G401 (cell line): ENCODE data around the gene IPO13. TPM values are rescaled to one million over a fixed set of nuclear protein-coding genes. Genes with fewer than 3 reads are reported as not detected.
A peak's percentile ranks its signal among the peaks of the same experiment; 100 is the strongest.

ENCODE experiments used
- DNase-seq: peaks from one replicate; pipeline ENCODE4 v3.0.0-alpha.2; 2015; ENCODE audit warnings: low spot score
- in situ Hi-C: cut with HindIII; loops from 2 replicates; pipeline ENCODE4 v1.10.0; 2016; ENCODE audit warnings: low sequenced_read_pairs, mixed read lengths
- total RNA-seq: library from RNA; depleted of rRNA; stranded (reverse); fragments of >200 nt; shearing (Covaris generic); gene quantifications from 2 replicates; pipeline ENCODE4 v1.2.3, GENCODE V29; 2014; rRNA removed

The IPO13 gene
- 15.9 and 22.6 TPM in 2 replicates for total RNA-seq

- peak; percentile 95 for DNase-seq
- in situ Hi-C loops, result no loop called here
Measured at GRCh38 chr1:43946236-43947060, at the start of gene IPO13. IPO13 (plus strand) TSS chr1:43946950; CDS start chr1:43947601, 651 bp downstream.

- no peak for DNase-seq
- in situ Hi-C loops, result no loop called here
Measured at GRCh38 chr1:43898981-43899380, 47.8 kb upstream of the IPO13 start.

GRCh38 chr1:43900386-43900785 lies 46.4 kb upstream of the IPO13 start:
- in situ Hi-C loops, result no loop called here
- DNase-seq, result no peak

GRCh38 chr1:43901196-43901961 lies 45.4 kb upstream of the IPO13 start:
- DNase-seq, result no peak
- in situ Hi-C loops, result no loop called here

- in situ Hi-C loops, result no loop called here
- DNase-seq, result no peak
Measured at GRCh38 chr1:43902058-43902831, 44.5 kb upstream of the IPO13 start.

- in situ Hi-C loops, result no loop called here
- no peak for DNase-seq
Measured at GRCh38 chr1:43904660-43905551, 41.8 kb upstream of the IPO13 start.

GRCh38 chr1:43908226-43908625 lies 38.5 kb upstream of the IPO13 start:
- in situ Hi-C loops, result no loop called here
- DNase-seq, result no peak

- no peak for DNase-seq
- in situ Hi-C loops, result no loop called here
Measured at GRCh38 chr1:43908858-43909257, 37.9 kb upstream of the IPO13 start.

GRCh38 chr1:43910343-43910742 lies 36.4 kb upstream of the IPO13 start:
- in situ Hi-C loops, result no loop called here
- no peak for DNase-seq

- in situ Hi-C loops, result no loop called here
- no peak for DNase-seq
Measured at GRCh38 chr1:43912607-43913006, 34.1 kb upstream of the IPO13 start.

GRCh38 chr1:43913051-43913501 lies 33.7 kb upstream of the IPO13 start:
- in situ Hi-C loops, result no loop called here
- DNase-seq, result no peak

- in situ Hi-C loops, result no loop called here
- DNase-seq, result no peak
Measured at GRCh38 chr1:43913666-43914360, 32.9 kb upstream of the IPO13 start.

- in situ Hi-C loops, result no loop called here
- no peak for DNase-seq
Measured at GRCh38 chr1:43914576-43915525, 31.9 kb upstream of the IPO13 start.

GRCh38 chr1:43919906-43920305 lies 26.8 kb upstream of the IPO13 start:
- in situ Hi-C loops, result no loop called here
- no peak for DNase-seq

GRCh38 chr1:43921022-43921421 lies 25.7 kb upstream of the IPO13 start:
- no peak for DNase-seq
- in situ Hi-C loops, result no loop called here

- no peak for DNase-seq
- in situ Hi-C loops, result no loop called here
Measured at GRCh38 chr1:43924516-43924915, 22.2 kb upstream of the IPO13 start.

- no peak for DNase-seq
- in situ Hi-C loops, result no loop called here
Measured at GRCh38 chr1:43925846-43926245, 20.9 kb upstream of the IPO13 start.
